Stimulated activated CD8-positive, alpha-beta memory T cell treated with anti-CD3 and anti-CD28 coated beads, Interleukin-7, amount 100 ng/mL, for 4 hours (primary cell): Measurements from ENCODE around the gene KCTD4.

Experiments
- DNase-seq, 2 donors: peaks; one replicate each; pipeline ENCODE4 v3.0.0-alpha.2; 2020; ENCODE audit warnings: low read depth in 2 of 2

The KCTD4 gene

DNA sequence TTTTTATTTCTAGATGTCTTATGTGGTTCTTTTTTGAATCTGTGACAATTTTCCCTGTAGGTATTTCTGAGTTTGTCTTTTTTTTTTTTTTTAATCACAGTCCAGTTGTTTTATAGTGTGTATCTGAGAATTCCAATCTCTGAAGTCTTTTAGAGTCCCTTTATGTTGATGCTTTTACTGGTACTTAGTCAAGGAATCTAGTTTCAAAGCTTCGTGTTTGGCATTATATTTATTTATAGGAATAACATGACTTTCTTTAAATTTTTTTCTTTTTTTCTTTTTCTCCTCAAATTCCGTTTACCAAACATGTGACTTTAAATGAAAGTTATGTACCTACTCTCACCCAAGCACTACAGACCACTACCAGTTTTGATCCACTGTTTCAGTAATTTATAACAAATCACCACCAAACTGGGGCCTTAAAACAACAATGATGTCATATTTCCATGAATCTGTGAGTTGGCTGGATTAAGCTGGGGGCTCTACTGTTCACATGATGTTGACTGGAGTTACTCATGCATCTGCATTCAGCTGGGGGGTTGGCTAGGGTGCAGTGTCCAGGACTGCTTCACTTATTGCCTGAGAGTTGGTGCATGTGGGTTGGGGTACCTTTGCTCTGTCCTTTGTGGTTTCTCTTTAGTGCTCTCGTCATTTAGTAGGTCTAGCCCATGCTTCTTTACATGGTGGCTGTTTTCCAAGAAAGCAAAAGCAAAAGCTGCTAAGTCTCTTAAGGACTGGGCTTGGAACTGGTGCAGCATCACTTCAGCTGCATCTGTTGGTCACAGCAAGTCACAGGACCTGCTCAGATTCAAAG is 22.3 kb downstream of the KCTD4 start:
- DNase-seq = no peak

DNA sequence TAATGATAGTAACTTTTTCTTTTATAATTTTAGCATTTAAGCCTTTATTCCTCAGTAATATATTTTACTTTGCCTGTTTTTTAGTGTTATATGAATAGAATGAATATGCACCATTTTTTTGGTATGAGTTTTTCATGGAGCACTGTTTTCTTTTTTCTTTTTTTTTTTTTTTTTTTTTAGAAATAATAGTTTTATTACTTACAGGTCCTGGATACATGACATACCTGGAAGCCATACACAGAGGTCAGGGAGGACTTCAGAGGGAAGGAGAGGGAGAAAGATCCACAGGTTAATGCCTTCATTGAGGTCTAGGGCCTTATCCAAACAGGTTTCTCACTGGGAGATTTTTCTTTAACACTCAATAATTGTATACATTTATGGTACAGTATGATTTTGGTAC is 26.4 kb downstream of the KCTD4 start:
- DNase-seq = no peak

DNA sequence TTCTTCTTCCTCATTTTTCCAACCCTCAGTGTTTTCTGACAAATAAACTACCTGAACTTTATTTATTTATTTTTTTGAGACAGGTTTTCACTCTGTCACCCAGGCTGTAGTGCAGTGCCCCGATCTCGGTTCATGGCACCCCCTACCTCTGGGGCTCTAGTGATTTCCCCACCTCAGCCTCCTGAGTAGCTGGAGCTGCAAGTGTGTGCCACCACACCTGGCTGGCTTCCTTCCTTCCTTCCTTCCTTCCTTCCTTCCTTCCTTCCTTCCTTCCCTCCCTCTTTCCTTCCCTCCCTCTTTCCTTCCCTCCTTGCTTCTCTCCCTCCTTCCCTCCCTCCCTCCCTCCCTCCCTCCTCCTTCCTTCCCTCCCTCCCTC is 32.3 kb downstream of the KCTD4 start:
- no peak for DNase-seq

DNA sequence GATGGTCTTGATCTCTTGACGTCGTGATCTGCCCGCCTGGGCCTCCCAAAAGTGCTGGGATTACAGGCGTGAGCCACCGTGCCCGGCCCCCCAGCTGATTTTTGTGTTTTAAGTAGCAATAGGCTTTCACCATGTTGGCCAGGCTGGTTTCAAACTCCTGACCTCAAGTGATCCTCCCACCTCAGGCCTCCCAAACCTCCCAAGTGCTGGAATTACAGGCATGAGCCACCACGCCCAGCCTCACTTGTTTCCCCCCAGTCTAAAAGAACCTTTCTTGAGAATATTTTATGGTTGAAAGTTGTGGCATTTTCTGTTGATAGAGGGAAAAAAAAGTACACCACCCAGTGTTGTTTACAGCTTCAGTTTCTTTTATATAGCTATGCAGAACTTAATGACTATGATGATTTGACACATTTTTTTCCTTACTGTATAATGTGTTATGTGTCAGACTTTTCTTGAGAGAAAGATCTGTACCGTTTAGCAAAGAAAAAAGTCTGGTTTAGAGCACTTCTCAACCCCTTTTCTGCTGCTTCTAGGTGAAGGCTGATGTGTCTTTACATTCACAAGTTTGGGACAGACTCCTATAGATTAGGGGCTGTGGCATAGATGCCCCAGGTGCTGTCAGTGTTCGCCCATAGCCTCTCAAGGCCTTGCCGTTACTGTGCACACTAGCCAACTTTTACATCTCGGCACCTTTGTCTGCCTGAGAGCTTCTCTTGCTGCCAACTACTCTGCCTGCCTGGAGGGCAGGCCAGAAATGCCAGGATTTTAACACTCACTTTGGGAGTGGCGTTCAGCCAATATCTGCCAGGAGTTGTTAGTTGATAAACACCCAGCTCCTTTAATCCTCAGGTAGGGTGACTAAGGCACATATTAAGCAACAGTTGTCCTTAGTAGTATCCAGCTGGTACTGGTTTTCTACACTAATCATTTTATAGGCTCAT is 33.0 kb downstream of the KCTD4 start:
- DNase-seq = no peak

DNA sequence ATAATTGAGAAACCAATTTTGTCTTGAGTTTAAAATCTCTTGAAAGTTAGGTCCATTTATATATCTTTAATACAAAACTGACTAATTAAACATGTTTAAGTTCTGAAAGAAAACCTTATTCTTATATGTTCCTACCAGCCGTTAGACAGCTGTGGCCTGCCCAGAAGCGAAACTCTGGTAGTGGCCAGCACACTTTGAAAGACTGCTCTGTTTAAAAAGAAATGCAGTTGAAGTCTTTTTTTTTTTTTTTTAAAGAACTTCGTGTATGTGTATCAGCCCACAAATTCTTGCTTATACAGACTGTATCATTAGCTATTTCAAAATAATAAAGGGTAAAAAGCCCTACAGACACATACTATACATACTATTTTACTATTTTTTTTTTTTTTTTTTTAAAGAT is 34.0 kb downstream of the KCTD4 start:
- no peak for DNase-seq

DNA sequence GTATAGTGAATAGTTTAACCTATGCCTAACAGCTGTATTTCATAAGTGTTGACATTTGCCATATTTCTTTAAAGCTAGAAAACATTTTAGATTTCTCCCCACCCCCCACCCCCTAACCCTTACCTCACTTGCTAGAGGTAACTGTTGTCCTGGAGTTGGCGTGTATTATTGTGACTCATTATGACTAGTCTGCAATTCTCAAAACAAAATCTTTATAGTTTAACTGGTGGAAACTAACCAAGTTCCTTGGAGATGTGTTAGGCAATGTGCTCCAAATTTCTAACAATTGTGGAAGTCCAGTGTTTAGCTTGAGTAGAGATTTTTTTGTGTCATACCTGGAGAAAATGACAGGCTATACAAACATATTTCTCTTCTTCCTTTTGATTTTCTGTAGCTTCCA is 38.0 kb downstream of the KCTD4 start:
- no peak for DNase-seq

DNA sequence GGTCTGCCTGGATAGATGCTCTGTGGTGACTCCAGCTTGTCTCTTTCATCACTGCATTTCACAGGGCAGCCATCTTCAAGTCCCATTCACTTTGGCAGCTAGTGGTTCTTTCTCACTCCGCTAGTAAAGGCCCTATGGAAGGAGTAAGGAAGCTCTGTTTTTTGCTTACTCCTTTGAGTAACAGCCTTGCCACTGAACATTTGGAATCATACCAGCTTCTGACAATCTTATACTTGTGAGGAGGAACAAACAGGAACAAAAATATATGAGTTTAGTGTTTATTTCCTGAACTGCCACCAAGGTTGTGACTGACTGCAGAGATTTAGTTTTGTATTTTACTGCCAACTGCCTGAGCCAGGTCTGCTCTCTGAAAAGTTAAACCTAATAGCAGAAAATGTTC is 38.7 kb downstream of the KCTD4 start:
- DNase-seq = no peak

DNA sequence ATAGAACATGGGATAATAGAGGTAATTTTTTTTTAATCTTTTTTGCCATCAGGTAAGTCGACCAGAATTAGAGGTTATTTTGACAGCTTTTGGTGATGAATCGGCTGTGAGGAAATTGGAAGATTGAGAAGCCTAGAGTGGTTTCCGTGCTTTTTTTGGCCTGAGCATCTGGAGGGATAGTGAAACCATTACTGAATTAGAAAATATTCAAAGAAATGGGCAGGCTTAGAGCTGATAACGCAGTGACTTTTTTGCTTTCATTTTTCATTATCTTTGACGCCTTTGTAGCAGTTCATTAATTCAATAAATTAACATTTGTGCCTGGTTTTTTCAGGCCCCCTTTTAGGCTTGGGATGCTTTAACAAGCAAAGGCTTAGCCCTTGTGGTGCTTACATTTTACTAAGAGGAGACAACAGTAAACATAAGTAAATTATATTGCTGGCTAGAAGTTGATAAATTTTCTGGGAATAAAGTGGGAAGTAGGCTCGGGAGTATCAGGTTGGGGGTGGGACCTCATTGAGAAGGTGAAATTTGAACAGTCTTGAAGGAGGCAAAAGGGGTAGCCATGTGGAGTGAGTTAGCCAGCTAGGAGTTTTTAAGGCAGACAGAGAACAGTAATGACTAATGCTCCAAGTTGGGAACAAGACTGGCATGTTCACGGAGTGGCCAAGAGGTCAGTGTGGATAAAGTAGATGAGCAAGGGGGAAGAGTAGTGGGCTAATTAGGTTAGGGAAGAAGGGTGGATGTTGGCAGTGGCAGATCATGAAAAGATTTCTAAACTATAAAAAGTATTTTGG is 44.1 kb downstream of the KCTD4 start:
- DNase-seq = no peak

DNA sequence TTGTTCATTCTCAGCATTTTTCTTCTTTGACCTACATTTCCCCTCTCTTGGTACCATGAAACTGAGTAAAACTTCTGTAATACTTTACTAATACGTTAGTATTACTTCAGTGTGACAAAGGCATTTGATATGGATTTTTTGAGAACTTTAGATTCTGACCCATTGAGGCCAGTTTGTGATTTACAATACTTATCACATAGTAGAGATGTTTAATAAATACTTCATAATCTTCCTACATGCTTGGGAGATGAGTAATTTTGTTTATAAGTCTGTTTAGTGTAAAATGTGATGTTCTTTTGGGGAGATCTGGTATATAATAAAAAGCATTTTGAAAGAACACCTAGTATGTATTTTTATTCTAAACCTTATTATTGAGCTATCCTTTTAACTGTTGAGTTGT is 50.9 kb downstream of the KCTD4 start:
- DNase-seq = no peak

DNA sequence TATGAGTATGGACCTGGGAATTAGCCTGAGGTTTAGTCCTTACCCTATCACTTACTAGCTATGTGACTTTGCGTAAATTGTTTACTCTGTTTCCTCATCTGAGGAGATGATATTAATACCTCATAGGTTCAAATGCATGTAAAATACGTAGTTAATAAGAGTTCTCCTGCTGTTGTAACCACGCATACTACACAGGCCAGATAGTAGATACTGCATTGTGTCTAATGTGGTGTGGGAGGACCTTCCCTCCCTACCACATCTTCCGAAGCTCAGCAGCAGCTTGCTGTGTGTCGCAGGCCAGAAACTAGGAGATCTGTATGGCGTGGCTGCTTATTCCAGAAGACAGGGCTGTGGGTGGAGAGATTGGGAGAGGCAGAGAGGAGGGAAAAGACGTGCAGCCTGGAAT is 57.5 kb downstream of the KCTD4 start:
- no peak for DNase-seq
